Ureter (tissue), 1 donor: Measurements from ENCODE around the gene ATP8B1. TPM values are rescaled to one million over a fixed set of nuclear protein-coding genes. Genes with fewer than 3 reads are reported as not detected.
"Not testable (repeated sequence)": the region's sequence is repeated elsewhere in the genome, so short reads cannot be mapped to it uniquely, and the experiment has no call there.

Experiments
- DNase-seq: peaks from one replicate; pipeline ENCODE4 v3.0.0-alpha.2; 2020; ENCODE audit warnings: low spot score
- total RNA-seq: library from RNA; stranded (reverse); gene quantifications from one replicate; pipeline ENCODE4 v1.2.4, GENCODE V29; 2023
- donor health status: DM: yes; HTN: yes; CAD: no.

Gene ATP8B1
- total RNA-seq: 171 TPM

- DNase-seq: peak; percentile 95
Observed at GRCh38 chr18:57803103-57803969, at the start of gene ATP8B1. Gene ATP8B1 (minus strand): TSS chr18:57803315. CDS start chr18:57731807, 71,508 bp downstream.

GRCh38 chr18:57850063-57850462, 46.9 kb upstream of the ATP8B1 start:
- DNase-seq: no peak

- DNase-seq: not testable (repeated sequence)
Observed at GRCh38 chr18:57848374-57848773, 45.3 kb upstream of the ATP8B1 start.

- not testable (repeated sequence) for DNase-seq
Observed at GRCh38 chr18:57847431-57847830, 44.3 kb upstream of the ATP8B1 start.

- no peak for DNase-seq
Observed at GRCh38 chr18:57846258-57846657, 43.1 kb upstream of the ATP8B1 start.

GRCh38 chr18:57845605-57846074, 42.5 kb upstream of the ATP8B1 start:
- no peak for DNase-seq

- no peak for DNase-seq
Observed at GRCh38 chr18:57844319-57844718, 41.2 kb upstream of the ATP8B1 start.

GRCh38 chr18:57843386-57843785, 40.3 kb upstream of the ATP8B1 start:
- DNase-seq: no peak

- DNase-seq: no peak
Observed at GRCh38 chr18:57841568-57841967, 38.5 kb upstream of the ATP8B1 start.

- DNase-seq: no peak
Observed at GRCh38 chr18:57839942-57840381, 36.8 kb upstream of the ATP8B1 start.

GRCh38 chr18:57837917-57838548, 34.9 kb upstream of the ATP8B1 start:
- DNase-seq: no peak

GRCh38 chr18:57836557-57836956, 33.4 kb upstream of the ATP8B1 start:
- DNase-seq: no peak

- DNase-seq: no peak
Observed at GRCh38 chr18:57835904-57836303, 32.8 kb upstream of the ATP8B1 start.

GRCh38 chr18:57834616-57835015, 31.5 kb upstream of the ATP8B1 start:
- no peak for DNase-seq

GRCh38 chr18:57833441-57834101, 30.5 kb upstream of the ATP8B1 start:
- DNase-seq: no peak

- DNase-seq: no peak
Observed at GRCh38 chr18:57832730-57833129, 29.6 kb upstream of the ATP8B1 start.

GRCh38 chr18:57831597-57832377, 28.7 kb upstream of the ATP8B1 start:
- no peak for DNase-seq

GRCh38 chr18:57827646-57828045, 24.5 kb upstream of the ATP8B1 start:
- no peak for DNase-seq

- DNase-seq: no peak
Observed at GRCh38 chr18:57826252-57826651, 23.1 kb upstream of the ATP8B1 start.

GRCh38 chr18:57820583-57820982, 17.5 kb upstream of the ATP8B1 start:
- DNase-seq: not testable (repeated sequence)

- peak; percentile 75 for DNase-seq
Observed at GRCh38 chr18:57819671-57820460, 16.8 kb upstream of the ATP8B1 start.
